Muscle layer of colon (tissue), 2 donors: ENCODE measurements around the gene RBM47.
"Not testable (repeated sequence)": the region's sequence is repeated elsewhere in the genome, so short reads cannot be mapped to it uniquely, and the experiment has no call there.

Experiments used
- H3K27ac ChIP-seq: one replicate; pipeline ENCODE4 v1.7.0; 2013; ENCODE audit warnings: low read depth, mild to moderate bottlenecking, low read length, moderate library complexity
- H3K27me3 ChIP-seq, 2 donors: one replicate each; pipeline ENCODE4 v1.7.0; 2013; ENCODE audit warnings: low read length in 2 of 2, mild to moderate bottlenecking in 2 of 2; ENCODE audit not compliant: insufficient read depth in 2 of 2, control insufficient read depth in 1 of 2
- H3K36me3 ChIP-seq: one replicate; pipeline ENCODE4 v1.7.0; 2013; ENCODE audit warnings: mild to moderate bottlenecking, low read length; ENCODE audit not compliant: insufficient read depth
- H3K4me1 ChIP-seq: one replicate; pipeline ENCODE4 v1.7.0; 2013; ENCODE audit warnings: mild to moderate bottlenecking, low read length; ENCODE audit not compliant: insufficient read depth
- H3K4me3 ChIP-seq, 2 donors: one replicate each; pipeline ENCODE4 v1.7.0; 2013; ENCODE audit warnings: low read length in 2 of 2, low read depth in 1 of 2, mild to moderate bottlenecking in 1 of 2, moderate library complexity in 1 of 2
- H3K9ac ChIP-seq: one replicate; pipeline ENCODE4 v1.7.0; 2013; ENCODE audit warnings: low read length
- H3K9me3 ChIP-seq: one replicate; pipeline ENCODE4 v1.7.0; 2013; ENCODE audit warnings: mild to moderate bottlenecking, low read length
- donor health status: abdominal sarcoma.
- donor health status: Adenocarcinoma of cecum.

The RBM47 gene

GRCh38 chr4:40572692-40573310 is 56.9 kb downstream of the RBM47 start:
- Histone ChIP-seq H3K27ac (no peak overlapping the region), H3K9ac (no peak overlapping the region), H3K27me3 (no peaks in the 10 kb centered on the region), H3K4me1 (no peaks in the 10 kb centered on the region), H3K9me3 (no peaks in the 10 kb centered on the region), H3K4me3 (no peak overlapping the region), H3K36me3 (no peaks in the 10 kb centered on the region)

DNA sequence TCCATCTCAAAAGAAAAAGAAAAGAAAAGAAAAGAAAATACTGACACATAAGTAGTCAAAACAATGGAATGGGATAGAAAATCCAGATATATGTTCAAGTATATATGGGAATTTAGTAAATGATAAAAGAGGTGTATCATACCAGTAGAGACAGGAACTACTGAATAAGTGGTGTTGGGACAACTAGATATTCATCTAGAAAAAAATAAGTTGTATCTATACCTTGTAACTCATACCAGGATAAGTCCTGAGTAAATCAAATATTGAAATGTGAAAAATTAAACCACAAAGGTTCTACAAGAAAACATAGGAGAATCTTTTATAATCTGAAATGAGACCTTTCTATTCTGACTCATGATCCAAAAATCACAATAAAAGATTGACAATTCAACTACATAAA is 58.5 kb downstream of the RBM47 start:
- Histone ChIP-seq H3K36me3 (no peaks in the 10 kb centered on the region), H3K9ac (no peak overlapping the region), H3K4me1 (no peaks in the 10 kb centered on the region), H3K27me3 (no peaks in the 10 kb centered on the region), H3K4me3 (no peak overlapping the region), H3K27ac (no peak overlapping the region), H3K9me3 (no peaks in the 10 kb centered on the region)

- Histone ChIP-seq H3K4me3 (no peak overlapping the region), H3K9ac (no peak overlapping the region), H3K27me3 (no peaks in the 10 kb centered on the region), H3K4me1 (no peaks in the 10 kb centered on the region), H3K27ac (no peak overlapping the region), H3K36me3 (no peaks in the 10 kb centered on the region), H3K9me3 (no peaks in the 10 kb centered on the region)
These were observed 59.2 kb downstream of the RBM47 start for GRCh38 chr4:40570348-40571077.

GRCh38 chr4:40564815-40565483 is 64.7 kb downstream of the RBM47 start:
- Histone ChIP-seq H3K9ac (no peak overlapping the region), H3K27me3 (no peaks in the 10 kb centered on the region), H3K4me1 (no peaks in the 10 kb centered on the region), H3K4me3 (no peak overlapping the region), H3K36me3 (no peaks in the 10 kb centered on the region), H3K27ac (no peak overlapping the region), H3K9me3 (no peaks in the 10 kb centered on the region)

GRCh38 chr4:40564004-40564403 is 65.7 kb downstream of the RBM47 start:
- Histone ChIP-seq H3K27me3 (no peaks in the 10 kb centered on the region), H3K36me3 (no peaks in the 10 kb centered on the region), H3K9ac (no peak overlapping the region), H3K27ac (no peak overlapping the region), H3K9me3 (no peaks in the 10 kb centered on the region), H3K4me3 (no peak overlapping the region), H3K4me1 (no peaks in the 10 kb centered on the region)

- no peak overlapping the region for H3K9ac ChIP-seq
- no peak overlapping the region for H3K27ac ChIP-seq
These were observed 66.3 kb downstream of the RBM47 start for GRCh38 chr4:40563401-40563800.

DNA sequence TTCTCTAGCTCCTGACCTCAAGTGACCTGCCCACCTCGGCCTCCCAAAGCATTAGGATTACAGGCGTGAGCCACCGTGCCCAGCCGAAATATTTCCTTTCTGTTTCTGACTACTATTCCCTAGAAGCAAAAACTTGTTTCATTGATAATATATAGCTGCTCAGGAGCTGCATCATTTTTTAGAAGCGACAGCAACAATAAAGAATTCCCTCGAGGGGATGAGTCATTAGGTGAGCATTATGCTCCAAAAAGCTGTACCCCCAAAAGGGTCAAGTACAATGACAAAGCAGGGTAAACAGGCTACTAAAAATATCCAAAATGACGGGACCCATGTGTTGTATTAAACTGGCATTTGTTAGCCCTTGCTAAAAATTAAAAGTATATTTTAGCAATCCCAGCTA is 67.0 kb downstream of the RBM47 start:
- H3K9ac ChIP-seq, result no peak overlapping the region
- H3K27me3 ChIP-seq, result no peaks in the 10 kb centered on the region
- H3K4me1 ChIP-seq, result no peaks in the 10 kb centered on the region
- H3K36me3 ChIP-seq, result no peaks in the 10 kb centered on the region
- no peak overlapping the region for H3K27ac ChIP-seq
- no peak overlapping the region for H3K4me3 ChIP-seq
- no peaks in the 10 kb centered on the region for H3K9me3 ChIP-seq

More at GRCh38 chr4:40563401-40563800, 66.3 kb downstream of the RBM47 start:
- no peaks in the 10 kb centered on the region for H3K27me3 ChIP-seq
- H3K9me3 ChIP-seq, result no peaks in the 10 kb centered on the region
- no peak overlapping the region for H3K4me3 ChIP-seq
- no peaks in the 10 kb centered on the region for H3K36me3 ChIP-seq
- H3K4me1 ChIP-seq, result no peaks in the 10 kb centered on the region

- H3K4me1 ChIP-seq, result no peaks in the 10 kb centered on the region
- H3K27ac ChIP-seq, result no peak overlapping the region
- H3K9ac ChIP-seq, result no peak overlapping the region
- no peaks in the 10 kb centered on the region for H3K9me3 ChIP-seq
- no peaks in the 10 kb centered on the region for H3K36me3 ChIP-seq
- no peak overlapping the region for H3K4me3 ChIP-seq
- H3K27me3 ChIP-seq, result no peaks in the 10 kb centered on the region
These were observed 67.5 kb downstream of the RBM47 start for GRCh38 chr4:40562208-40562607.

DNA sequence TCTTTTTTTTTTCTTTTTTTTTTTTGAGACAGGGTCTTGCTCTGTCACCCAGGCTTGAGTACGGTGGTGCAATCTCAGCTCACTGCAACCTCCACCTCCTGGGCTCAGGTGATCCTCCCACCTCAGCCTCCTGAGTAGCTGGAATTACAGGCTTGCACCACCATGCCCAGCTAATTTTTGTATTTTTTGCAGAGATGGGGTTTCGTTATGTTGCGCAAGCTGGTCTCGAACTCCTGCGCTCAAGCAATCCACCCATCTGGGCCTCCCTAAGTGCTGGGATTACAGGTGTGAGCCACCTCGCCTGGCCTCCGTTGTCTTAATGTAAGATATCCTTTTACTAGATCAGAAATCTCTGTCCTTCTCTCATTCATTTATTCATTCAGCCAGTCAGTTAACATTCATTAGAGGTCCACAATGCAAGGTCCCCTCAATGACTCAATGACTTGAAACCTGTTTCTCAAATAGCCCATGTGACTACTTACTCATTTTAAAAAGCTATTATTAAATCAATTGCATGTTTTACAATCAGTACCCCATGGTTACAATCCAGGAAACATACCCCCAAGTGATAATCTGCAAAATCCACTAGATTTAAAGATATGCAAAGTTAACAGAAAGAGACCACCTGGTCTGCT is 68.0 kb downstream of the RBM47 start:
- H3K27me3 ChIP-seq, H3K9ac ChIP-seq, H3K4me1 ChIP-seq: not testable (repeated sequence)

DNA sequence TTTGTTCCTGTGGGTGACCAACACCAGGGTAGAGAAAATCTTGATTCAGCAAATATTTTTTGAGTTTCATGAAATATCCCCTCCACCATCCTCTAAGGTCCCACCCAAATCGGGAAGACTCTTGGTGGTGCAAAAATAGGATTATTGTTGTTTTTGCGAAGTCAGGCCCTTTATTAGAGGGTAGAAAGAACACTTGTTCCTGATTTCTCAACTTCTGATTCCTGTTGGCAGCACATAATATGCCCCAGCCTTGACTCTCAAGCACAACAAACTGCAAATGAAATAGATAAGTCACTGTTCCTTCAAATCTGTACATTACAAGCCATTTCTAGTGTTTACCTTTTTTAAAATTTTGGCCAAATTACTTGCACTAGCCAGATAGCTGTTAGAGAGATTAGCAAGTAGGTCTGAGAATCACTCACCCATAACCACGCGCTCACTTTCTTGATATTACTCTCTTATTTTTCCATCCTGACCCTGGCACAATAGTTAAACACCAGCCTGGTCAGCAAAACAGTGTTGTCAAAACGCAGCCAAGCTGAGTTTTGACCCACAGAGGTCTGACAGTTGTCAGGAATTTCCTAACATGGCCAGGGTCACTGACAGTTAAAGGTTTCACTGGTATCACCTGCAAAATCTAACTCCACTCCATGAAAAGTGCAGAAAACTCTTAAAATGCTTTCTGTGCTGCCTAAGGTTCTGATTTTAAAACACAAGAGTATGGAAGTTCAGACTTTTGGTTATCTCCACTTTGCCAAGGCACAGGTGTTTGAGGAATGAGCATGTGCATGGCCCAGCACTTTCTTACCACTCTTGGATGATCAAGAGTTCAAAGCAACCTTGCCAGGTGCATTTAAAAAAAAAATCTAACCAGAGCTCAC is 69.8 kb downstream of the RBM47 start:
- H3K27me3 ChIP-seq, result no peaks in the 10 kb centered on the region
- H3K9me3 ChIP-seq, result no peaks in the 10 kb centered on the region
- no peaks in the 10 kb centered on the region for H3K4me1 ChIP-seq
- H3K36me3 ChIP-seq, result no peaks in the 10 kb centered on the region
- H3K9ac ChIP-seq, result no peak overlapping the region
- no peak overlapping the region for H3K27ac ChIP-seq
- no peak overlapping the region for H3K4me3 ChIP-seq

More for the DNA sequence above, 68.0 kb downstream of the RBM47 start:
- not testable (repeated sequence) for H3K4me3 ChIP-seq, H3K27ac ChIP-seq, H3K36me3 ChIP-seq, H3K9me3 ChIP-seq

GRCh38 chr4:40557736-40558135 is 71.9 kb downstream of the RBM47 start:
- Histone ChIP-seq H3K27ac (no peak overlapping the region), H3K36me3 (no peaks in the 10 kb centered on the region), H3K9ac (no peak overlapping the region), H3K9me3 (no peaks in the 10 kb centered on the region), H3K4me1 (no peaks in the 10 kb centered on the region), H3K4me3 (no peak overlapping the region), H3K27me3 (no peaks in the 10 kb centered on the region)
